Measurements from ENCODE around the gene DENND2C.

The DENND2C gene

DNA sequence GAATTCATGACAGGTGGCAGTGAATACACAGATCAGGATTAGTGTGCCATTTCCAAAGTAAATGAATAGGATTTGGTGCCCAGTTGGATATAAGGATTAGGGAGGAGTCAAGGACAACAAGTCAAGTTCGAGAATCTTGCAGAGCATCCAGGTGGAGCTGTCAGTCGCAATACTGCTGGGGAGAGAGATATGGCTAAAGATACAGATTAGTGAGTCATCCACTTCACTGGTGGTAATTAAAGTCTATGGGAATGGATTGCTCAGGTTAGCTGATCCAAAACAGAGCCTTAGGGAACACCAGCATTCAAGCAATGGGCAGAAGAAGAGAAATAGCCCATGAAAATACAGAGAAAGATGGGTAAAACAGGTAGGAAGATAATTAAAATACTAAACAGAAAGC is 115.3 kb downstream of the DENND2C start:
- no peak for DNase-seq (ENCODE audit: extremely low read depth, low read depth)
- TF ChIP-seq, protein P1, sequence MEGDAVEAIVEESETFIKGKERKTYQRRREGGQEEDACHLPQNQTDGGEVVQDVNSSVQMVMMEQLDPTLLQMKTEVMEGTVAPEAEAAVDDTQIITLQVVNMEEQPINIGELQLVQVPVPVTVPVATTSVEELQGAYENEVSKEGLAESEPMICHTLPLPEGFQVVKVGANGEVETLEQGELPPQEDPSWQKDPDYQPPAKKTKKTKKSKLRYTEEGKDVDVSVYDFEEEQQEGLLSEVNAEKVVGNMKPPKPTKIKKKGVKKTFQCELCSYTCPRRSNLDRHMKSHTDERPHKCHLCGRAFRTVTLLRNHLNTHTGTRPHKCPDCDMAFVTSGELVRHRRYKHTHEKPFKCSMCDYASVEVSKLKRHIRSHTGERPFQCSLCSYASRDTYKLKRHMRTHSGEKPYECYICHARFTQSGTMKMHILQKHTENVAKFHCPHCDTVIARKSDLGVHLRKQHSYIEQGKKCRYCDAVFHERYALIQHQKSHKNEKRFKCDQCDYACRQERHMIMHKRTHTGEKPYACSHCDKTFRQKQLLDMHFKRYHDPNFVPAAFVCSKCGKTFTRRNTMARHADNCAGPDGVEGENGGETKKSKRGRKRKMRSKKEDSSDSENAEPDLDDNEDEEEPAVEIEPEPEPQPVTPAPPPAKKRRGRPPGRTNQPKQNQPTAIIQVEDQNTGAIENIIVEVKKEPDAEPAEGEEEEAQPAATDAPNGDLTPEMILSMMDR (IDR thresholded peaks at IDR 0.05; ENCODE audit: low read depth, low read length, missing control alignments) = no peak
- H3K4me3 ChIP-seq (replicated peaks; ENCODE audit: low read depth, low read length) = no peak overlapping the region

DNA sequence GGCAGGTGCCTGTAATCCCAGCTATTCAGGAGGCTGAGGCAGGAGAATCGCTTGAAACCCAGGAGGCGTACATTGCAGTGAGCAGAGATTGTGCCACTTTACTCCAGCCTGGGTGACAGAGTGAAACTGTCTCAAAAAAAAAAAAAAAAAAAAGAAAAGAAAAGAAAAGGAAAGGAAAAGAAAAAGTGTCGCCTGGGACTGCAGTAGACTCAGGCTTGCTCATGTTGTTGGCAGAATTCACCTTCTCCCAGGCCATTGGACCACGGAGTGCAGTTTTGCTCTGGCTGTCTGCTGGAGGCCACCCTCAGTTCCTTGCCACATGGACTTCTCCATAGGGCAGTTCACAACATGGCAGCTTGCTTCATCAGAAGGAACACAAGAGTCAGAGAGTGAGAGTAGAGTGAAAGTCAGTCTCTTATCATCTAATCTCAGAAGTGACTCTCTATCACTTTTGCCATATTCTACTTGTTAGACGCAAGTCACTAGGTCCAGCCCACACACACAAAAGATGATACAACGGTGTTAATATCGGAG is 117.7 kb downstream of the DENND2C start:
- TF ChIP-seq, protein P1 (IDR thresholded peaks at IDR 0.05; ENCODE audit: low read depth, low read length, missing control alignments) = no peak
- DNase-seq (ENCODE audit: extremely low read depth, low read depth) = no peak
- H3K4me3 ChIP-seq (replicated peaks; ENCODE audit: low read depth, low read length) = no peak overlapping the region

DNA sequence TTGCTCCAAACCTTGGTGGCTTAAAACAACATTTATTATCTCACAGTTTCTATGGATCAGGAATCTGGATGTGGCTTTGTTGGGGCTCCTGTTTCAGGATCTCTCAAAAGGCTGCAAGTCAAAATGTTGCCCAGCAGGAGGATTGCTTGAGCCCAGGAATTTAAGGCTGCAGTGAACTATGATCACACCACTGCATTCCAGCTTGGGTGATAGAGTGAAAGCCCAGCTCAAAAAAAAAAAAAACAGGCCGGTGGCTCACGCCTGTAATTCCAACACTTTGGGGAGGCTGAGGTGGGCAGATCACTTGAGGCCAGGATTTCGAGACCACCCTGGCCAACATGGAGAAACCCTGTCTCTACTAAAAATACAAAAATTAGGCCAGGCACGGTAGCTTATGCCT is 118.4 kb downstream of the DENND2C start:
- H3K4me3 ChIP-seq (replicated peaks; ENCODE audit: low read depth, low read length) = no peak overlapping the region
- DNase-seq (ENCODE audit: extremely low read depth, low read depth) = no peak
- TF ChIP-seq, protein P1 (IDR thresholded peaks at IDR 0.05; ENCODE audit: low read depth, low read length, missing control alignments) = no peak

DNA sequence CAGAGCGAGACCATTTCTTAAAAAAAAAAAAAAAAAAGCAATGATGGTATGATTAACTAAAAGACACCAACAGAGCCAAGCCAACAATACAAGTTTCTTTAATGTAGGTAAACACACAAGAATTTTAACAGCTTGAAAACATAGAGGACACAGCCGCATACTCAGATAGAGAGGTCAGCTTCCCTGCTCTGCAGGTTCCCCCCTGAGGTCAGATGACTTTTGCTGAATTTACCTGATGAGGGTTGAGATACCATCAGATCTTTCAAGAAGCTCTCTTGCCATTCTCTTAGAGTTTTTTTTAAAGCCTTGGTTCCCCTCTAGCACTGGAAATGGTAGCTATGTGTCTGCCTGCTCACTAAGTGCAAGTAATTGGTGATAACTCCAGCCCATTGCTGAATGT is 119.5 kb downstream of the DENND2C start:
- TF ChIP-seq, protein P1 (IDR thresholded peaks at IDR 0.05; ENCODE audit: low read depth, low read length, missing control alignments) = no peak
- DNase-seq (ENCODE audit: extremely low read depth, low read depth) = no peak
- no peak overlapping the region for H3K4me3 ChIP-seq (replicated peaks; ENCODE audit: low read depth, low read length)

DNA sequence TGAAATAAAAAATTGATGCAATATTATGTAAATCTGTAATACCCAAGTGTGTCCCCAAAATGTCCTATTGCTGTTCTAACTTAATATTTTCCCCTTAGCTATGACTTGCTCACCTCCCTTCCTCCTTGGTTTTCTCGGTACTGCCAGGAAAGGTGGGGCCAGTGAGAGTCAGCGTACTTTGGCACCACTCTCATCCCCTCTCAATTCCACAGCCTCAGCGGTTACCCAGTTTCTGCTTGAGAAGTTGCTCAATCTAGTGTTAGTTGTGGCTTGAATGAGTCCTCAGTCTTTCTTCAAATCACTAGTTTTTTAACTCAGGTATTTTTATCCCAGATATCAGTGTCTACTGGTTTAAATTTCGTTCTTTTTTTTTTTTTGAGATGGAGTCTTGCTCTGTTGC is 120.7 kb downstream of the DENND2C start:
- TF ChIP-seq, protein P1 (IDR thresholded peaks at IDR 0.05; ENCODE audit: low read depth, low read length, missing control alignments) = no peak
- H3K4me3 ChIP-seq (replicated peaks; ENCODE audit: low read depth, low read length) = no peak overlapping the region
- DNase-seq (ENCODE audit: extremely low read depth, low read depth) = no peak

DNA sequence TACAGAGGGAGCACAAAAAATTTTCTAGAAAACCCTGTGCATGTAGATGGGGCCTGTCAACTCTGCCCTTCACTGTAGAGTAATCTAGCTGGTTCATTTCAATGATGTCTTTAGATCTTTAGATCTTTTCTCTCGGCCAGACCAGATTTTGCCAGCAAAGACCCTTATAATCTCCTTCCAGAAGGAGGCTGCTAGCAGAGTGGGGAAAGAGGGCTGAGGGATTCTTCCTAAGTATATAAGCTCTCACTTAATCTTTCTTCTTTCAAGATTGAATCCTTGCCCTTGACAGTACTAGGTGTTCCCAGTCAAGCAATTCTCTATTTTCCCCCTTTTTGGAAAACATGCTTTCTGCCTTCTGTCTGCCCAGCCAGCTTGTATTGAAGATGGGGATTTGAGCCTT is 122.8 kb downstream of the DENND2C start:
- no peak for DNase-seq (ENCODE audit: extremely low read depth, low read depth)
- TF ChIP-seq, protein P1 (IDR thresholded peaks at IDR 0.05; ENCODE audit: low read depth, low read length, missing control alignments) = no peak
- no peak overlapping the region for H3K4me3 ChIP-seq (replicated peaks; ENCODE audit: low read depth, low read length)

DNA sequence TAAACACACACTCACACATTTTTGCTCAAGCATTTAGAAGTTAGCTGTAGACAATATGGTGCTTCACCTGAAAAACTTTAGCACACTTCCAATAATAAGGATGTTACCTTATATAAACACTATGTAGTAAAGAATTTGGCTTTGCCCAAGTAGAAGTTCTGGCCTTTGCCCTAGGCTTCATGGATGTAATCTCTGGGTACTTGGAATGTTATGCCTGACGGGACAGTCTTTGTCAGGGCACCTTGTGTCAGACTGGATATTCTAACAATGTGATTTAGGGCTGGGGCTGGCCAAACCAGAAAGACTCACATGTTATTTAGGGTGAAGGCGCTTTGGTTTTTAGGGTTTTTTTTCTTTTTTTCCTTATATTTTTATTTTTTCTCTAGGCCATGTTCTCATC is 124.1 kb downstream of the DENND2C start:
- TF ChIP-seq, protein P1 (IDR thresholded peaks at IDR 0.05; ENCODE audit: low read depth, low read length, missing control alignments) = no peak
- H3K4me3 ChIP-seq (replicated peaks; ENCODE audit: low read depth, low read length) = no peak overlapping the region
- no peak for DNase-seq (ENCODE audit: extremely low read depth, low read depth)

All from HFF-Myc (cell line).